DMS114 treated with DMSO at 0.1 percent for 48 hours (cell line): ENCODE data around the gene CHPF2.
A peak's percentile ranks its signal among the peaks of the same experiment; 100 is the strongest.

Experiments used
- DNase-seq: peaks from one replicate; lab custom pipeline; 2025; ENCODE audit not compliant: unreplicated experiment; lab: John Stamatoyannopoulos, UW

Gene CHPF2

DNA sequence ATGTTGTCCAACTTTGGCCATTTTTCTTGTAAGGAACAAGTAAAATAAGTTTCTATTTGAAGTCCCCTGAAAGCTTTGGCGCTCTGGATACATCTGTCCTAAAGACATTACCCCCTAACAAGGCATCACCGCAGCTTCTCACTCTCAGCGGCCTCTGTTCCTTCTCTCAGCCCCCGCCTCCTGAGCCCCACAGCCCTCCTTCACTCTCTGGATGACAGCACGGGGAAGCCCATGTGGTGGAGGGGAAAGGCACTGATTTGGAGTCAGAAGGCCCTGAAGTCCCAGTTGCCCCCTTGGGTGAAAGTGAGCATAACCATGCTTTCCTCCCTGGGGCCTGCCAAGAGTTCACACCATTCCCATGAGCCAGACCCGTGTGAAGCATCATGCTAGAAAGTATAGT lies 26.6 kb upstream of the CHPF2 start:
- no peak for DNase-seq

DNA sequence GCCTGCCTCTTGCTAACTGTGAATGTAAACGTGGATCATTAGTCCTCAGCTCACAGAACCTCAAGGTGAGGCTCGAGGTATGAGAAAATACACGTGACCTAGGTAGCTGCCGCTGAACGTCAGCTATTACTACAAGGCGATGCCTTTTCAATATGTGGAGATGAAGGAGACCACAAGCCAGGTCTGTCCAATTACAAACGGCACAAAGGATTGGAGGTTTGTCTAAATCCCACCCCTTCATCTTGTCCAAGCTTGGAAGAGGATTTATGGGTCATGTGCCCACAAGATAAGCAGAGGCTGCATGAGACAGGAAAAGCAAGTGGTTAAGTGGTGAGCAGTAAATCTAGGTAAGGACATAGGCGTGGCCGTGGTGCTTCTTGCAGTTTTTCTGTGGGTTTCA lies 25.4 kb upstream of the CHPF2 start:
- DNase-seq: no peak

GRCh38 chr7:151207315-151207714 lies 25.0 kb upstream of the CHPF2 start:
- DNase-seq: no peak

DNA sequence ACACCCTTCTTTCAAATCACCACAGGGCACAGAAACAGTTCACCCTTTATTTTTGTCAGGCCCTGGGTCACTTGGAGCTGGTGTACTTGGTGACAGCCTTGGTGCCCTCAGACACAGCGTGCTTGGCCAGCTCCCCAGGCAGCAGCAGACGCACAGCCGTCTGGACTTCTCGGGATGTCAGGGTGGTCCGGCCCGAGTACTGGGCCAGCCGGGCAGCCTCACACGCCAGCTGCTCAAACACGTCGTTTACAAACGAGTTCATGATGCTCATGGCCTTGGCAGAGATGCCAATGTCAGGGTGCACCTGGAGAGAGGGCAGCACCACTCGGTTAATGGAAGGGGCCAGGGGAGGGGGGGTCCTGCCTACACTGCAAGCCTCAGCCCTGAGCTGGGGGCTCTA lies 24.5 kb upstream of the CHPF2 start:
- DNase-seq: no peak

GRCh38 chr7:151208253-151208862 lies 23.9 kb upstream of the CHPF2 start:
- no peak for DNase-seq

- no peak for DNase-seq
Observed at GRCh38 chr7:151209588-151209987, 22.7 kb upstream of the CHPF2 start.

GRCh38 chr7:151210087-151210854 lies 22.0 kb upstream of the CHPF2 start, which contains the start of gene H2BK1:
TSS of gene H2BK1 (minus strand) at chr7:151210488. CDS start at chr7:151210318, 170 bp downstream.
- no peak for DNase-seq

- no peak for DNase-seq
Observed at GRCh38 chr7:151211155-151211772, 21.0 kb upstream of the CHPF2 start.

GRCh38 chr7:151212626-151213025 lies 19.7 kb upstream of the CHPF2 start:
- DNase-seq: no peak

DNA sequence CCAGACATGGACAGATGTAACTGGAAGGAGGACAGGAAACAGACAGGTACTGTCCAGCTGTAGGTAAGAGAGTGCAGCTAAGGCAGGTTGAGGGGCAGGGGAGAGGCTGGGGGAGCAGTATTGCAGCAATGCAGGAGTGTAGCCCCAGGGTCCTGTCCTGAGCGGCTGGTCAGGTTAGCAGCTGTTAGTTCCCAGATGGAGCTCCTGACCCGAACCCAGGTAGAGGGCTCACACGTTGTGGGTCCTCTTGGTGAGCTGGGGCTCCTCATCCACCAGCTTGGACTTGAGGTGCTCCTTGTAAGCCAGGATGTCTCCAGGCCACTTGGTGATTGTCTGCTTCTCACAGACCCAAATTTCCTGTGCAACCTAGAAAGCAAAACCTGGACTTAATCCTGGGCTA lies 18.5 kb upstream of the CHPF2 start:
- DNase-seq: no peak

GRCh38 chr7:151215396-151215795 lies 16.9 kb upstream of the CHPF2 start:
- DNase-seq: no peak

DNA sequence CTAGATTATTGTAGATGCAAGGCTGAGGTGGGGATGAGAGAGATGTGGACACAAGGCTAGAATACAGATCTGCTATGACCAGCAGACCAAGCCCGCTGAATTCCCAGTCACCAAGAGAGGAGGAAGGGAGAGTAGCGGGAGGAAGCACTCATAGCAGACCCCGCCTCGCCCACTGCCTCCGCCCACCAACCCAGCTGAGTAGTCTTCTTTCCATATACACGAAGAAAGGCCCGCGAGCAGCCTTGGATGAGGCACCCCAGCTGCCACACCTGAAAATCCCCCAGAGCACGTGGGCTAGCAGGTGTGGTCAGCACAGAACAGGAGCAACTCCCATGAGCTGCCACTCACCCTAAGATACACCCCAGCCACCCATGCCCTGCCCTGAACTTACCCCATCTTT lies 14.1 kb upstream of the CHPF2 start:
- no peak for DNase-seq

GRCh38 chr7:151223728-151224127 lies 8.6 kb upstream of the CHPF2 start:
- DNase-seq: no peak

GRCh38 chr7:151225948-151226510 lies 6.3 kb upstream of the CHPF2 start:
- no peak for DNase-seq

GRCh38 chr7:151226560-151226874 lies 5.8 kb upstream of the CHPF2 start:
- no peak for DNase-seq

GRCh38 chr7:151226875-151227782 lies 5.2 kb upstream of the CHPF2 start, which contains the start of gene ABCF2:
TSS of gene ABCF2 (minus strand) at chr7:151227205. CDS start at chr7:151226458, 747 bp downstream.
- DNase-seq: peak; percentile 92

GRCh38 chr7:151228024-151228866 lies 4.0 kb upstream of the CHPF2 start:
- DNase-seq: no peak

DNA sequence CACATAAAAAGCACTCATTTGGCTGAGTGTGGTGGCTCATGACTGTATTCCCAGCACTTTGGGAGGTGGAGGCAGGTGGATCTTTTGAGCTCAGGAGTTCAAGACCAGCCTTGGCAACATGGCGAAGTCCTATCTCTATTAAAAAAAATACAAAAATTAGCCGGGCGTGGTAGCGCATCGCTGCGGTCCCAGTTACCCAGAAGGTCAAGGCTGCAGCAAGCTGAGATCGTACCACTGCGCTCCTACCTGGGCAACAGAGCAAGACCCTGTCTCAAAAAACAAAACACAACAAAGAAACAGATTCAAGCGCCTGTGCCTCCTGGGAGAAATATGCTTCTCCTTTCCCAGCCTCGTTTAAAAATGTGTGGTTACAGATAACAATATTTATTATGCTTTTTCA lies 3.0 kb upstream of the CHPF2 start:
- no peak for DNase-seq

DNA sequence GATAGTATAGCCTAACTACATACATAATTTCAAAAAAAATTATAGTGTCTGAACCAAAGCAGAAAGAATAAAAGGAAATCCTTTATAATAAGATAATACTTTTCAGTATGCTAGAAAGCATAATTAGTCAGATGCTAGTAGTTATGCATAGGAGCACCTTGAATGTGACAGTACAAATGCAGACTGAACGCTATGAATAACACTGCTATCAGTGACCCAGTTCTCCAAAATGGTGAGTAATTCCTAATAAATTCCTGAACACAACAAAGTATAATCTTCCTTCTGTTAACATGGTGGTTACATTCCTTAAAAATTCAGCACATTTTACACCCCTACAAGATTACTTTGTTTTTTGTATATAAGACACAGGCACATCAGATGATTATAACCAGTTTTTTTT lies 1.2 kb upstream of the CHPF2 start:
- no peak for DNase-seq
